MM.1S (cell line): ENCODE data around the gene COMMD3.

Experiments used
- CTCF ChIP-seq: fragments of 300-600 bp; sonication (generic); IDR thresholded peaks from 2 replicates; pipeline ENCODE4 v1.5.1; 2016; ENCODE audit warnings: antibody characterized with exemption, low read length, mixed read lengths
- EZH2 ChIP-seq: fragments of 300-600 bp; sonication (generic); optimal IDR thresholded peaks from 2 replicates; pipeline ENCODE3; 2017; ENCODE audit warnings: low read depth, mild to moderate bottlenecking, antibody characterized with exemption, low read length, mixed read lengths
- EZH2phosphoT487 ChIP-seq: fragments of 300-600 bp; sonication (generic); IDR thresholded peaks from 2 replicates; pipeline ENCODE4 v1.6.1; 2018; ENCODE audit warnings: antibody characterized with exemption, low read length

- TF ChIP-seq CTCF (no peak), EZH2 (no peak), EZH2phosphoT487 (no peak)
These were observed 13.0 kb downstream of the COMMD3 start for GRCh38 chr10:22329150-22329549.
